Anterior cingulate cortex (tissue), 58 donors: ENCODE data around the gene GRIK2.

Experiments
- DNase-seq, 58 donors: peaks; one replicate each; lab custom pipeline; 2025; lab: John Stamatoyannopoulos, UW

GRIK2 gene

DNA sequence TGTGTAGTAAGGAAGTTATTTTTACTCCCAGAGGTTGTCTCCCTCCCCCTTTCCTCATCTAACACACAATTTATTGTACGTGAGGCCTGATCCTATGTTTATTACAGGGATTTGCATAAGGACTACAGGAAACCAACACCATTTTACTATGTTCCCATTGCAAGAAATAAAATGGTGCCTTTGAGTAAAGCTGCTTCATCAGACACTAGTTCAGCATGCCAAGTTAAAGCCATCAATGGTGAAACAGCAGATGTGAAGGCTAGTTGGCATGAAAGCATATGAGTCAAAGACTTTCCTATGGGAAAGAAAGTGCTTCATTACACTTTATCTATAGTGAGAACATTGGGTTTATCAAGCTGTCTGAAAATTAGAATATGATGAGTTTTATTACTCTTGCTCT is 543.0 kb downstream of the GRIK2 start:
- DNase-seq = no peak

- no peak for DNase-seq
These were observed 543.6 kb downstream of the GRIK2 start for GRCh38 chr6:101937108-101937507.

GRCh38 chr6:101940391-101940790 is 546.9 kb downstream of the GRIK2 start:
- DNase-seq = no peak

DNA sequence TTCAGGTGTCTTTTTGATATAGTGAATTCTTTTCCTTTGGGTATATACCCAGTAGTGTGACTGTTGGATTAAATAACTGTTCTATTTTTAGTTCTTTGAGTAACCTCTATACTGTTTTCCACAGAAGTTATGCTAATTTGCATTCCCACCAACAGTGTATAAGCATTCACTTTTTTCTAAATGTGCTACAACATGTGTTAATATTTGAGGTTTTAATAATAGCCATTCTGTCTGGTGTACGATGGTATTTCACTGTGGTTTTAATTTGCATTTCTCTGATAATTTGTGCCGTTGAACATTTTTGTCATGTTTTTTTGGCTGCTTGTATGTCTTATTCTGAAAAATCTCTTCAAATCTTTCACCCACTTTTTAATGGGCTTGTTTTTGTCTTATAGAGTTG is 563.5 kb downstream of the GRIK2 start:
- DNase-seq = no peak

DNA sequence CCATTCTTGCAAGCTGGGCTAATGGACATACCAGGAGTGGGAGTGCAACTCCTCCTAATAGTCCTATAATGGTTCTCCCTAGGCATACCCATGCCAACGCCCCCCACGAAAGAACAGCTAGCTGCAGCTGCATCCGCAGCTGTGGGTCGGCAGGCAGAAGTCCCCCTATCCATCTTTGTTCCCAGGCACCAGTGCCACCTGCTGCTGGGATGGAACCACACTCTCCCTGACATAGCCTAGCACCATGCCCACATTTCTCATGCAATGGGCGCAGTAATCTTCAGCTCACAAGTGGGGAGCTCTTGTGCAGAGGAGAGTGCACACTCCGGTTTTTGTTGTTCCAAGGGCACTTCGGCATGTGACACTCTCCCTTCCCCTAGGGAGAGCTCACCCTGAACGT is 567.8 kb downstream of the GRIK2 start:
- no peak for DNase-seq

DNA sequence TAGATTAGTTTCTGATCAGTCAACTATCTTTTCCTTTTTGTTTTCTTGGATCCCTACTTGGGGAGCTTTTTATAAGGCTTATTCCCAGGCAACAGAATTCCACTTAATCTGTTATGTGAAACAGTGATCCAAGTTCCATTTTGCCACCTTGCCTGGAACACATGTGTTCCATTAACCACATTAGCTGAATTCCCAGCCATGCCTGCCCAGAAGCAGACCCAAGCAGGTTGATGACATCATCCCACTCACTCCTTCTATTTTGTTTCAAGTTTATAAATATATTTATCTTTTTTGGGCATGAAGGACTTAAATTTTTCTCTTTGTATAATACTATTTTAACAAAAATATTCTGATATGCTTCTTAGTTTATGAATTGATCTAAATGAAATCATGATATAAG is 587.4 kb downstream of the GRIK2 start:
- DNase-seq = no peak

- no peak for DNase-seq
These were observed 593.0 kb downstream of the GRIK2 start for GRCh38 chr6:101986476-101986875.

DNA sequence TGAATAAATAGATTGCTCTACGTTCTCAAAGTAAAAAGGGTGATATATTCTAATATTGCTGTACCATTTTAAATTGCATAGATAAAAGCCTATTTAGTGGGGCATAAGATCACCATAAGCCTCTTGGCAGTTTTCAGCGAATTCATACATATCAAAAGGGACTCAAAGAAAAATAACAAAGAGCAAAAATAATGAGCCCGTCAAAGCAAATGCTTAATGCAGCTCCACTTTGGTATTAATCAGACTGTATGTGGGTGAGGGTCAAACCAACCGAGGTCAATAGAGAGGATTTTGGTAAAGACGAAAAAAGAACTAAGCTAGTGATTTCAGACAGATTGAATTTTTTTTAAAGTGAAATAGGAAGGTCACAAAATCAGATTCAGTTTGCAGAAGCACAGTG is 598.8 kb downstream of the GRIK2 start:
- DNase-seq = no peak

- DNase-seq = no peak
These were observed 601.0 kb downstream of the GRIK2 start for GRCh38 chr6:101994521-101994920.

GRCh38 chr6:102015431-102015830 is 621.9 kb downstream of the GRIK2 start:
- no peak for DNase-seq

DNA sequence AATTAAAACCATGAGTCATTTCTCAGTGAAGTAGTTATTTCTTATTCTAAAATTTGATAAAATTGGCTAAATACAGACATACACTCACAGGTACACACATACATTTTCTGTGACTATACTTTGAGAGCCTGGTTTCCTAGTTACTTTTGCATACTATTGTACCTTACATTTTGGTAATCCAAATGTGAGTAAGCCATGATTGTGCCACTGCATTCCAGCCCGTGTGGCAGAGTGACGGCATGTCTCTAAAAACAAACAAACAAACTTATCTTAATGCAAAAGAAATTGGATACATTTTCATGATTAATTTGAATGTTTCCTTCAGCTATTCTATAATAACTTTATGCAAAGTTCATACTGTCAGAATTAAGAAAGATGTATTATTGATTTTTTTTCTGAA is 628.8 kb downstream of the GRIK2 start:
- DNase-seq = no peak

GRCh38 chr6:102022803-102023202 is 629.3 kb downstream of the GRIK2 start:
- no peak for DNase-seq

DNA sequence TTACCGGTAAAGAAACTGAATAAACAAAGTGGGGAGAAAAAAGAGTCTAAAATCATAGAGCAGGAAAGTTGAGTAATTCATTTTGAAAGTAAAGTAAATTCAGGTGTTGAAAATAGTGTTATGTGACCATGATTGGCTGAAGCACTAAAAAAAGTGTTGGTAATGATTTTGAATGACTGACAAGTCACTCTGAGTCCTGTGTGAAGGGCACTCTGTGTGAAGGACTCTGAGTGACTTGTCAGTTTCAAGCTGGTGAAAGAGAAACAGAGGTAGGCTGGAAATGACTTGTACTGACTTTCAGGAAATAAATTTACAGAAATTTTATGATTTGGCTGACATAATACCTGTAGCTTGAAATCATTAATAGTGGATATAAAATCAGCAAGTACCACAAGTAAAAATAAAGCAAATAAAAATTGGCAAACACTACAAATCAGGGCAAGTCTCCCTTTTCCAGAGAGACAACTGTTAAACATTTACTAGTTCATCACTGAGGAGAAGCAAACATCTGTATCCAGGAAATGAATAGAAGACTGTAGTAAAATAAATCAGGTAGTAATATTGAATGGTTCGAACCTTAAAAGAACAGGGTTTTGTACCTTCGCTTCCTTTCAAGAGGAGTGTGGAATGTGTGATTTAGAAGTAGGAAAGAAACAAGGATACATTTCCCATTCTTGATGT is 630.6 kb downstream of the GRIK2 start:
- DNase-seq = no peak

DNA sequence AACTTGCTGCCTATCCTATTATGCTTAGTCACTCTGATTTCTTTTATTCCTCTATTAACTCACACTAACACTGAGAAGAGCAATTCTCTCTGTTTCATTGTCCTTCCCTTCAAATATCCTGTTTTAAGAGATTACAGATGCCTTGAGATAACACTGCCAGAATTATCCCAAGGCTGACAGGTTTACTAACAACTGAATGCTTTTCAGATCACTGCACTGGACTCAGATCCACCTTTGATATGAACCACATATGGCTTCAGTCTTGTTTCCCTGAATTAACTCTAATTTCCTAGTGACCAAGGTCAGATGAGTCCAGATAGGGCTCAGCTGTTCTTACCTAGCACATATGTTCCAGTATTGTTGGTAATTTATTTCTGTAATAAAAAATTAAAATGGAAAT is 633.1 kb downstream of the GRIK2 start:
- no peak for DNase-seq

GRCh38 chr6:102028176-102028575 is 634.7 kb downstream of the GRIK2 start:
- DNase-seq = no peak

DNA sequence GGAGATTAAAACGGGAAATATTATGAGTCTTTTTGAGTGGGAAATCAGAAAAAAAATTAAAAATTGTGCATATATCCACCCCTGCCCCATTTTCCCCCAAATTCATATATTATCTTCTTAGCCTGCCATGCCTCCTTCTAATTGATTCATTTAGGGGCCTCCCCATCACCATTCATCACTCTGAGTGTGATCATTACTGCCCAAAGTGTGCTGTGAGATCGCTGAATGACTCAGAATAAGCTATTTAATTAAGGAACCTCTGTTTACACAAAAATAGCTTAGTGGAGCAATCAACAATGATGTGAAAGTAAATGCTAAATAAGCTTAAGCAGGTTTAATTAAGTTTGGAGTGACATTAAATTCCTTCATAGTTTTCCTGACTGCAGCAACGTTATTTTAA is 645.5 kb downstream of the GRIK2 start:
- no peak for DNase-seq

DNA sequence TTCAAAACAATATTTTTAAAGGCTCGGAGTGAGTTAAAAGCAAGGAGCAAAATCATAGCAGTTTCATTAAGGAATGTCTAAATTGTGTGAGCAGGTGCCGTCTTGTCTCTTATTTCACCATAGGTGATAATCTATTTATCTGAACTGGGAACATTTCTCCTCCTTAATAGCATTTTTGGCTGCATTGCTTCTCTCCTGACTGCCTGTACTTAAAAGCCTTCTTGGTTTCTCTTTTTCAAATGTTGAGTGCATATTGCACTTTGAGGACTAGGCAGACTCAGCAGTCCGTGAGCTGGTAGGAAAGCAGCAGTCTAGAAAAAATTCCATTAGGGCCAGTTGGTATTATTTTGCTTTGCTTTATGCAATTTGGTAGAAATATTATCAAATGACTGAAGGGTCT is 645.9 kb downstream of the GRIK2 start:
- no peak for DNase-seq

DNA sequence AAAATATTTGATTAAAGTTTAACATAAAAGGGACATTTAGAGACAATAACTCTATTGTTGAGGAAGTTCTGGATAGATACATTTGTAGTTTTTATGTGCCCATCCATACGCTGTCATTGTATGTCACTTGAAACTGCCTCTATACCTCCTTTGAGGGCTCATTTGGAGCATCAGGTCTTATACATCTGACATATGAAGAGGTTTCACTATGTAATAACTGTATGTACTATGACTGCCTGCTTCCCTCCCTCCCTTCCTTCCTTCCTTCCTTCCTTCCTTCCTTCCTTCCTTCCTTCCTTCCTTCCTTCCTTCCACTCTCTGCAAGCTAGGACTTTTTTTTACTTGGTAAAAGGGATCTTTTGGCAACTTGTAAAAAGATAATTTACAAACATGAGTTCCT is 657.5 kb downstream of the GRIK2 start:
- DNase-seq = no peak

DNA sequence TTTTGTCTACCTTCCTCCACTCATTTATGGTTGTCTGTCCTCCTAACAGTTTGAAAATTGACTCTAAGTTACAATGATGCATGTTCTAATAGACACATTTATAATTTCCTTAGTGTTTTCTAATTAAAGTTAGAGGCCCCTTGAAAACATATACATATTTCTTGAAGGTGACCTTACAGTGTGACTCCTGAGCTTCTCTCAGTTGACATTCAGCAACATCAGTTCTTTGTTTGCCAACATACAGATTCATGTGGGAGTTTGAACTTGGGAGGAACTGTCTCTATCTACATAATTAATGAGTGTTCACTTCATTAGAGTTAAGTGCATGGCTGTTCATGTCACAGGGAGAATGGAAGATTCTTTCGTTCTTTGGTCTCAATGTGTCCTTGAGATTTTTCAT is 658.2 kb downstream of the GRIK2 start:
- DNase-seq = no peak

GRCh38 chr6:102064142-102064541 is 670.6 kb downstream of the GRIK2 start:
- no peak for DNase-seq

DNA sequence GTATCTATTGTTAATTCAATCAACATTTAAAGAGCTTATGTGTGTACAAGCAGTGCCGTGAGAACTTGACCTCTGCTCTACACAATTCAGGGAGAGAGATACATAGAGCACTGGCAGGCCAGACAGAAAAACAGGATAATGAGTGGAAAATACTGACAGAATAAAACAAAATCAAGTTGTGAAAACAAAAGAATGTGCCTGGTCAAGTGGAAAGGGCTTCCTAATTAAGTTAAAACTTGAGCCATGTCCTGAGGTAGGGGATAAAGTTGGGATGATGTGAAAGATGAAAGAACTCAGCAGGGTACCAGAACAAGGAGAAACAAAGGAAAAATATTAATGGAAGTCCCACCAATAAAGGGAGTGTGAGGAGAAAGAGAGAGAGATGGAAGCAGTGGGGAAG is 672.8 kb downstream of the GRIK2 start:
- no peak for DNase-seq

DNA sequence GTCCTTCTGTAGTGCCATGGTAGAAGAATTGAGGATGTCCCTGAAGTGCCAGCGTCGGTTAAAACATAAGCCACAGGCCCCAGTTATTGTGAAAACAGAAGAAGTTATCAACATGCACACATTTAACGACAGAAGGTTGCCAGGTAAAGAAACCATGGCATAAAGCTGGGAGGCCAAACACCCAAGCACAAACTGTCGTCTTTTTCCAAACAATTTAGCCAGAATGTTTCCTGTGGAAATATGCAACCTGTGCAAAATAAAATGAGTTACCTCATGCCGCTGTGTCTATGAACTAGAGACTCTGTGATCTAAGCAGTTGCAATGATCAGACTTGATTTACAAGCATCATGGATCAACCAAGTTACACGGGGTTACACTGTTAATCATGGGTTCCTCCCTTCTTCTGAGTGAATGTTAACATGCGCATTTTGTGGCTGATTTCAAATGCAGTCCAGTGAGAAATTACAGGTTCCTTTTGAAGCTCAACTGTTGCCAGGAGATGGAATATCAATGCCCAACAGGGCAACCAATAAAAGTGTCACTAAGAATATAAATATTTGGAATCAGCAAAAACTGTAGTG is 674.9 kb downstream of the GRIK2 start:
- no peak for DNase-seq

GRCh38 chr6:102075539-102075938 is 682.0 kb downstream of the GRIK2 start:
- no peak for DNase-seq
